ENCODE data around the gene ERVK3-1. TPM values are rescaled to one million over a fixed set of nuclear protein-coding genes. Genes with fewer than 3 reads are reported as not detected.

ERVK3-1 gene
- total RNA-seq, 6 experiments from 2014 or later, result 12.4 to 44.7 (median 15.8) TPM

- Histone ChIP-seq H3K4me3 (no peak overlapping the region), H3K27me3 (no peaks in the 10 kb centered on the region), H3K9me3 (no peaks in the 10 kb centered on the region), H3K36me3 (peaks cover 0 to 38% (median 11%) of the 10 kb centered on the region in 4 donors), H3K4me1 (no peaks in the 10 kb centered on the region), H3K27ac (no peak overlapping the region)
- WGBS (ENCODE audit: insufficient coverage, low coverage, low lambda C conversion rate, missing lambda C conversion rate), result 100% methylated on average over 1 of the region's 2 CpGs
- DNase-seq (no peak), ATAC-seq (no peak)
- intact Hi-C loops (cut with DNase I), result no loop called here
- TF ChIP-seq, protein P1, sequence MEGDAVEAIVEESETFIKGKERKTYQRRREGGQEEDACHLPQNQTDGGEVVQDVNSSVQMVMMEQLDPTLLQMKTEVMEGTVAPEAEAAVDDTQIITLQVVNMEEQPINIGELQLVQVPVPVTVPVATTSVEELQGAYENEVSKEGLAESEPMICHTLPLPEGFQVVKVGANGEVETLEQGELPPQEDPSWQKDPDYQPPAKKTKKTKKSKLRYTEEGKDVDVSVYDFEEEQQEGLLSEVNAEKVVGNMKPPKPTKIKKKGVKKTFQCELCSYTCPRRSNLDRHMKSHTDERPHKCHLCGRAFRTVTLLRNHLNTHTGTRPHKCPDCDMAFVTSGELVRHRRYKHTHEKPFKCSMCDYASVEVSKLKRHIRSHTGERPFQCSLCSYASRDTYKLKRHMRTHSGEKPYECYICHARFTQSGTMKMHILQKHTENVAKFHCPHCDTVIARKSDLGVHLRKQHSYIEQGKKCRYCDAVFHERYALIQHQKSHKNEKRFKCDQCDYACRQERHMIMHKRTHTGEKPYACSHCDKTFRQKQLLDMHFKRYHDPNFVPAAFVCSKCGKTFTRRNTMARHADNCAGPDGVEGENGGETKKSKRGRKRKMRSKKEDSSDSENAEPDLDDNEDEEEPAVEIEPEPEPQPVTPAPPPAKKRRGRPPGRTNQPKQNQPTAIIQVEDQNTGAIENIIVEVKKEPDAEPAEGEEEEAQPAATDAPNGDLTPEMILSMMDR (IDR thresholded peaks at IDR 0.05), result no peak
- no peak for TF ChIP-seq POLR2A (IDR thresholded peaks at IDR 0.05)
Measured at GRCh38 chr19:58315580-58315979, 10.4 kb downstream of the ERVK3-1 start.

DNA sequence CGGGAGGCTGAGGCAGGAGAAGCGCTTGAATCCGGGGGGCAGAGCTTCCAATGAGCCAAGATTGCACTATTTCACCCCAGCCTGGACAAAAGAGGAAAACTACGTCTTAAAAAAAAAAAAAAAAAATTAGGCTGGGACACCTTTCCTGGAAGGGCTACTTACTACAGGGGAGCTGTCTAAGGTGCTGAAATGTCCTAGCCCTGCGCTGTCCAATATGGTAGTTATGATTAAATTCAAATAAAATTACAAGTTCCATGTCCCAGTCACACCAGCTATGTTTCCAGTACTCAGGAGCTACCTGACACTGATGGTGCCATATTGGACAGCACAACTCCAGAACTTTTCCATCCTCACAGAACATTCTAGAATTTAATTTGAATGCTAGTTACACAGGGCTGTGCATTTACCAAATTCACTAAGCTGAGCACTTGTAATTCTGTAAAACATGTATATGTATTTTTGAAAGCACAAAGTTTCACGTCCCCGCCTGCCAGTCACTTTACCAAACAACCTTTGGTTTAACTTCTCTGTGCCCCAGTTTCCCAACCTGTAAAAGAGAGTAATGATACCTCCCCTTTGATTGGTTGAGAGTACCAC lies 12.4 kb downstream of the ERVK3-1 start:
- TF ChIP-seq, protein P1 (IDR thresholded peaks at IDR 0.05), result no peak
- TF ChIP-seq POLR2A (IDR thresholded peaks at IDR 0.05), result no peak
- WGBS (ENCODE audit: insufficient coverage, low coverage, low lambda C conversion rate, missing lambda C conversion rate), result 69% methylated on average over 7 of the region's 7 CpGs
- Histone ChIP-seq H3K36me3 (peaks cover 0 to 24% (median 3%) of the 10 kb centered on the region in 4 donors), H3K4me1 (no peaks in the 10 kb centered on the region), H3K4me3 (no peak overlapping the region), H3K9me3 (no peaks in the 10 kb centered on the region), H3K27me3 (no peaks in the 10 kb centered on the region), H3K27ac (no peak overlapping the region)
- ATAC-seq (peak; percentile 27 to 50 (median 38)), DNase-seq (no peak)
- intact Hi-C loops (cut with DNase I), result no loop called here

GRCh38 chr19:58318297-58318696 lies 13.1 kb downstream of the ERVK3-1 start:
- no peak for DNase-seq
- Histone ChIP-seq H3K36me3 (peaks cover 0 to 17% (median 3%) of the 10 kb centered on the region in 4 donors), H3K4me1 (no peaks in the 10 kb centered on the region), H3K9me3 (no peaks in the 10 kb centered on the region), H3K4me3 (no peak overlapping the region), H3K27ac (no peak overlapping the region), H3K27me3 (no peaks in the 10 kb centered on the region)
- ATAC-seq, result no peak
- 80% methylated on average over 2 of the region's 4 CpGs for WGBS (ENCODE audit: insufficient coverage, low coverage, low lambda C conversion rate, missing lambda C conversion rate)
- intact Hi-C loops (cut with DNase I), result no loop called here
- TF ChIP-seq, protein P1 (IDR thresholded peaks at IDR 0.05), result no peak
- TF ChIP-seq POLR2A (IDR thresholded peaks at IDR 0.05), result no peak

GRCh38 chr19:58319241-58319640 lies 14.1 kb downstream of the ERVK3-1 start:
- Histone ChIP-seq H3K27me3 (no peaks in the 10 kb centered on the region), H3K27ac (no peak overlapping the region), H3K9me3 (no peaks in the 10 kb centered on the region), H3K36me3 (peaks cover 0 to 10% (median 2%) of the 10 kb centered on the region in 4 donors), H3K4me1 (no peaks in the 10 kb centered on the region), H3K4me3 (no peak overlapping the region)
- ATAC-seq (no peak), DNase-seq (no peak)
- intact Hi-C loops (cut with DNase I), result no loop called here
- WGBS (ENCODE audit: insufficient coverage, low coverage, low lambda C conversion rate, missing lambda C conversion rate), result 60% methylated on average over 1 of the region's 10 CpGs
- TF ChIP-seq, protein P1 (IDR thresholded peaks at IDR 0.05), result no peak
- no peak for TF ChIP-seq POLR2A (IDR thresholded peaks at IDR 0.05)
